ENCODE measurements around the gene SMARCA2.

DNA sequence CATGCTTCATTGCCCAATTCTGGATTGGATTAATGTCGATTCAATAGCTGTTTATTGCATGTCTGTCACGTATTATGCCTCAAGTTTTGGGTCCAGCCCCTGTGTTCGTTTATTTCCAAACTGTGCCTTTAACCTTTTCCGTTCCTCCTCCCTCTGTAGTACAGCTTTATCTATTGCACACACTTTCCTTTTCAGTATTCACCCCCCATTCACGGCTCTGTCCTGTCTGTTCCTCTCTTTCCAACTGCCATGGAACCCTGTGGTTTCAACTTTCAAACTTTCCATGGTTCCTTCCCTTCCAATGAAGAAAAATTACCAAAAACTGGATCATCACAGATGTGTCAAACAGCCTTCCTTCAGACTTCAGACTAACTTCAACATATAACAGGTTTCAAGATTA, 17.1 kb downstream of the SMARCA2 start:
- TF ChIP-seq POLR2AphosphoS5 (IDR thresholded peaks at IDR 0.05; ENCODE audit: borderline replicate concordance, low read depth, low read length): no peak
- no peak for TF ChIP-seq EZH2 (IDR thresholded peaks at IDR 0.05)
